ENCODE data around the gene CORO2B. TPM values are rescaled to one million over a fixed set of nuclear protein-coding genes. Genes with fewer than 3 reads are reported as not detected.

Gene CORO2B
- total and polyA plus RNA-seq, 2 of the 4 experiments (the other 2 are of a cell fraction) = 9.3 to 39.3 TPM

GRCh38 chr15:68638953-68639515 is 60.2 kb downstream of the CORO2B start:
- dilution Hi-C loops (cut with HindIII; ENCODE audit: low sequenced_read_pairs, unreplicated experiment) = no loop called here
- H3K27ac ChIP-seq (ENCODE audit: insufficient read depth, low read length) = peak overlapping the region; percentile 73
- peaks cover 59% of the 10 kb centered on the region for H3K4me1 ChIP-seq (ENCODE audit: control insufficient read depth, insufficient read depth, low read length)

More at GRCh38 chr15:68638953-68639515, 60.2 kb downstream of the CORO2B start:
- intact Hi-C loops (cut with micrococcal nuclease) = no loop called here
- in situ Hi-C loops (cut with MboI; ENCODE audit: low sequenced_read_pairs) = no loop called here
- H2BK15ac ChIP-seq (ENCODE audit: low read depth, low read length) = peak overlapping the region; percentile 52; the same call in 2 of the 3 replicates
- peak overlapping the region; percentile 59 for H4K5ac ChIP-seq (ENCODE audit: low read depth, low read length)
- no peak overlapping the region for H3K4me2 ChIP-seq (ENCODE audit: low read depth, low read length)
- no peak for TF ChIP-seq BHLHE40 (IDR thresholded peaks at IDR 0.05; ENCODE audit: low read depth, low read length)
- no peak for TF ChIP-seq ELK1 (IDR thresholded peaks at IDR 0.05; ENCODE audit: borderline replicate concordance, low read depth, low read length)
- no peak for TF ChIP-seq FOS (IDR thresholded peaks at IDR 0.05; ENCODE audit: low read depth, low read length)
- TF ChIP-seq CEBPB (IDR thresholded peaks at IDR 0.05; ENCODE audit: low read depth, low read length) = no peak
- no peak for TF ChIP-seq RFX5 (IDR thresholded peaks at IDR 0.05; ENCODE audit: low read depth, low read length)
- no peak for TF ChIP-seq NFE2L2 (IDR thresholded peaks at IDR 0.05; ENCODE audit: low read depth, low read length)
- TF ChIP-seq MAFK (IDR thresholded peaks at IDR 0.05; ENCODE audit: low read depth, low read length) = no peak
- no peak for TF ChIP-seq USF2 (IDR thresholded peaks at IDR 0.05; ENCODE audit: low read depth, low read length)
- TF ChIP-seq POLR2A (IDR thresholded peaks at IDR 0.05; ENCODE audit: low read depth, low read length) = no peak
- no peak for TF ChIP-seq CHD1 (IDR thresholded peaks at IDR 0.05; ENCODE audit: low read depth, low read length)
- TF ChIP-seq CTCF (conservative IDR thresholded peaks at IDR 0.05; ENCODE audit: low read depth, low read length) = no peak
- TF ChIP-seq MAZ (IDR thresholded peaks at IDR 0.05; ENCODE audit: borderline replicate concordance, low read depth, low read length) = no peak
- no peak for TF ChIP-seq RCOR1 (IDR thresholded peaks at IDR 0.05; ENCODE audit: insufficient replicate concordance, low read length)
- no peak for TF ChIP-seq RAD21 (IDR thresholded peaks at IDR 0.05; ENCODE audit: low read length)
- TF ChIP-seq SMC3 (IDR thresholded peaks at IDR 0.05; ENCODE audit: low read depth, low read length) = no peak
- no peak for TF ChIP-seq MXI1 (IDR thresholded peaks at IDR 0.05; ENCODE audit: borderline replicate concordance, low read depth, low read length)
- H3K36me3 ChIP-seq (ENCODE audit: control insufficient read depth, insufficient read depth, low read length) = no peaks in the 10 kb centered on the region
- H2BK120ac ChIP-seq (ENCODE audit: low read depth, low read length) = peak overlapping the region; percentile 60
- peak overlapping the region; percentile 90 for H3K4ac ChIP-seq (ENCODE audit: low read depth, low read length)
- peak overlapping the region; percentile 78 for H2AK9ac ChIP-seq (replicated peaks; ENCODE audit: low read depth, low read length, poor library complexity)
- H2AK5ac ChIP-seq (ENCODE audit: low read depth, low read length) = peak overlapping the region; percentile 86
- H3K18ac ChIP-seq (ENCODE audit: low read depth, low read length) = peak overlapping the region; percentile 82
- H3K9me1 ChIP-seq (ENCODE audit: insufficient read depth, low read length) = peaks cover 59% of the 10 kb centered on the region
- no peak overlapping the region for H3K9ac ChIP-seq (ENCODE audit: low read depth, low read length)
- H2BK20ac ChIP-seq (ENCODE audit: low read depth, low read length) = peak overlapping the region; percentile 95
- H2BK5ac ChIP-seq (ENCODE audit: low read depth, low read length, poor library complexity, severe bottlenecking) = peak overlapping the region; percentile 76
- peak; percentile 57 for DNase-seq
- H3K56ac ChIP-seq (ENCODE audit: extremely low read depth, insufficient read depth, low read length) = no peak overlapping the region
- POLR2A ChIA-PET (ENCODE audit: unreplicated experiment) = no interaction called here
- H2AFZ ChIP-seq (replicated peaks; ENCODE audit: low read length, poor library complexity) = peak overlapping the region; percentile 37
- peaks cover 11 to 74% of the 10 kb centered on the region in 2 experiments; a peak in 3 of 4 replicates for H3K79me1 ChIP-seq (ENCODE audit: low read depth in 1 of 2, low read length in 2 of 2)
- no peaks in the 10 kb centered on the region for H3K27me3 ChIP-seq (ENCODE audit: control insufficient read depth, insufficient read depth, low read length)
- CTCF ChIA-PET = interaction anchor here (1.4 kb wide), 1 partner anchor 33 kb away, joined by 4 read pairs; no protein-coding TSS in a partner anchor
- no TSS peak for BruUV-seq (replicated peaks)
- no peak overlapping the region for H3K4me3 ChIP-seq (ENCODE audit: insufficient read depth, low read depth, low read length)
- no peaks in the 10 kb centered on the region for H3K9me3 ChIP-seq (ENCODE audit: control insufficient read depth, insufficient read depth, low read length)
- peak overlapping the region; percentile 49; the same call in 1 of the 2 replicates for H3K23ac ChIP-seq (ENCODE audit: low read depth, low read length)
- peak; percentile 48 for ATAC-seq (ENCODE audit: low read depth)
- H4K8ac ChIP-seq (ENCODE audit: low read depth in 2 of 2, low read length in 2 of 2) = peak overlapping the region; percentile 55 to 84; a peak in 3 of 4 replicates
- H4K91ac ChIP-seq (ENCODE audit: insufficient read depth, low read depth, low read length) = peak overlapping the region; percentile 86
- WGBS, 2 experiments (ENCODE audit: extremely low coverage in 2 of 2, insufficient read length in 1 of 2) = 100% methylated on average over 1 of the region's 2 CpGs; no CpG with 5 or more reads in 1 of the 2 experiments
- H3K14ac ChIP-seq (replicated peaks; ENCODE audit: low read depth, low read length) = peak overlapping the region; percentile 87
- H4K20me1 ChIP-seq (ENCODE audit: insufficient read depth, low read length) = peaks cover 3% of the 10 kb centered on the region; the same call in 1 of the 2 replicates
